GM21717 (cell line): ENCODE measurements around the gene VTI1A.

ENCODE experiments used
- ATAC-seq: cut with Tn5 transposase; IDR thresholded peaks from one replicate; pipeline ENCODE4 v1.9.1; 2021; ENCODE audit warnings: mild to moderate bottlenecking, moderate library complexity; ENCODE audit not compliant: unreplicated experiment

Gene VTI1A

GRCh38 chr10:112669989-112670388, 223.0 kb downstream of the VTI1A start:
- no peak for ATAC-seq

GRCh38 chr10:112671743-112672142, 224.7 kb downstream of the VTI1A start:
- no peak for ATAC-seq

GRCh38 chr10:112672706-112673105, 225.7 kb downstream of the VTI1A start:
- no peak for ATAC-seq

GRCh38 chr10:112675560-112676083, 228.6 kb downstream of the VTI1A start:
- ATAC-seq: no peak

GRCh38 chr10:112677689-112678088, 230.7 kb downstream of the VTI1A start:
- no peak for ATAC-seq

GRCh38 chr10:112678581-112678980, 231.6 kb downstream of the VTI1A start:
- ATAC-seq: no peak

- ATAC-seq: no peak
Observed at GRCh38 chr10:112678987-112679386, 232.0 kb downstream of the VTI1A start.

- no peak for ATAC-seq
Observed at GRCh38 chr10:112679392-112679791, 232.4 kb downstream of the VTI1A start.

GRCh38 chr10:112680586-112680985, 233.6 kb downstream of the VTI1A start:
- ATAC-seq: no peak

GRCh38 chr10:112687647-112688046, 240.6 kb downstream of the VTI1A start:
- ATAC-seq: no peak

GRCh38 chr10:112689327-112690072, 242.5 kb downstream of the VTI1A start:
- ATAC-seq: no peak

- no peak for ATAC-seq
Observed at GRCh38 chr10:112695539-112695938, 248.5 kb downstream of the VTI1A start.

- no peak for ATAC-seq
Observed at GRCh38 chr10:112696592-112696991, 249.6 kb downstream of the VTI1A start.

- no peak for ATAC-seq
Observed at GRCh38 chr10:112698133-112698817, 251.3 kb downstream of the VTI1A start.

- ATAC-seq: no peak
Observed at GRCh38 chr10:112698818-112699164, 251.8 kb downstream of the VTI1A start.

GRCh38 chr10:112700215-112700671, 253.2 kb downstream of the VTI1A start:
- no peak for ATAC-seq

- no peak for ATAC-seq
Observed at GRCh38 chr10:112701211-112701877, 254.3 kb downstream of the VTI1A start.

GRCh38 chr10:112701878-112702255, 254.9 kb downstream of the VTI1A start:
- no peak for ATAC-seq

- no peak for ATAC-seq
Observed at GRCh38 chr10:112706577-112706976, 259.6 kb downstream of the VTI1A start.

GRCh38 chr10:112708461-112708860, 261.4 kb downstream of the VTI1A start:
- no peak for ATAC-seq

GRCh38 chr10:112710528-112710927, 263.5 kb downstream of the VTI1A start:
- no peak for ATAC-seq

- no peak for ATAC-seq
Observed at GRCh38 chr10:112711366-112711765, 264.4 kb downstream of the VTI1A start.
